Naive thymus-derived CD8-positive, alpha-beta T cell (primary cell): ENCODE data around the gene ARMC10. TPM values are rescaled to one million over a fixed set of nuclear protein-coding genes. Genes with fewer than 3 reads are reported as not detected.

ENCODE experiments used
- ATAC-seq, 2 donors: fragments of 150-1000 bp; cut with Tn5 transposase in 1 of 2; sonication (Bioruptor Pico), chemical (Tn5 transposase) in 1 of 2; 1 replicate in 1 of 2; 2 replicates in 1 of 2; pipeline ENCODE4 v1.10.0; 2021; ENCODE audit warnings: mild to moderate bottlenecking in 2 of 2, moderate library complexity in 2 of 2
- POLR2A ChIA-PET: fragments of 350-600 bp; sonication (Branson Sonifier 250); formaldehyde crosslinking; loops from one replicate; lab custom pipeline; 2021; ENCODE audit warnings: antibody characterized with exemption; lab: Charles Lee
- DNase-seq, 10 donors: peaks; one replicate each; pipeline versions ENCODE4 v3.0.0 to v3.0.0-alpha.2; 2020 to 2022
- H3K27ac Mint-ChIP-seq, 10 donors: one replicate each; pipeline ENCODE4 v1.8.0; 2020 to 2022; ENCODE audit warnings: mild to moderate bottlenecking in 10 of 10, mixed read lengths in 10 of 10, moderate library complexity in 4 of 10, inconsistent platforms in 1 of 10
- H3K27me3 Mint-ChIP-seq, 5 donors: one replicate each; pipeline ENCODE4 v1.8.0; 2021 to 2022; ENCODE audit warnings: mixed read lengths in 5 of 5
- H3K36me3 Mint-ChIP-seq, 3 donors: one replicate each; pipeline ENCODE4 v1.8.0; 2020 to 2022; ENCODE audit warnings: mixed read lengths in 3 of 3, mild to moderate bottlenecking in 2 of 3, inconsistent platforms in 1 of 3
- H3K4me1 Mint-ChIP-seq, 4 donors: one replicate each; pipeline ENCODE4 v1.8.0; 2021 to 2022; ENCODE audit warnings: mixed read lengths in 4 of 4
- H3K4me3 Mint-ChIP-seq, 10 donors: one replicate each; pipeline ENCODE4 v1.8.0; 2020 to 2022; ENCODE audit warnings: mild to moderate bottlenecking in 10 of 10, mixed read lengths in 10 of 10, moderate library complexity in 6 of 10, inconsistent platforms in 1 of 10
- H3K9me3 Mint-ChIP-seq, 9 donors: one replicate each; pipeline ENCODE4 v1.8.0; 2020 to 2022; ENCODE audit warnings: mixed read lengths in 9 of 9, mild to moderate bottlenecking in 3 of 9, inconsistent platforms in 1 of 9, moderate library complexity in 1 of 9
- polyA plus RNA-seq, 3 donors: library from polyadenylated mRNA; unstranded; fragments of 300-500 nt; fragmentation: Illumina TruSeq; gene quantifications; one replicate each; pipeline ENCODE4 v1.2.3, GENCODE V29; 2021
- total RNA-seq, 8 experiments: library from RNA in 2 of 8; stranded (reverse) in 2 of 8; gene quantifications; one replicate each; pipeline ENCODE4 v1.2.3 and lab custom pipeline; 2021 to 2026

The ARMC10 gene
- total and polyA plus RNA-seq, 5 experiments from 2014 or later = 27.3 to 45.8 (median 38.3) TPM

DNA sequence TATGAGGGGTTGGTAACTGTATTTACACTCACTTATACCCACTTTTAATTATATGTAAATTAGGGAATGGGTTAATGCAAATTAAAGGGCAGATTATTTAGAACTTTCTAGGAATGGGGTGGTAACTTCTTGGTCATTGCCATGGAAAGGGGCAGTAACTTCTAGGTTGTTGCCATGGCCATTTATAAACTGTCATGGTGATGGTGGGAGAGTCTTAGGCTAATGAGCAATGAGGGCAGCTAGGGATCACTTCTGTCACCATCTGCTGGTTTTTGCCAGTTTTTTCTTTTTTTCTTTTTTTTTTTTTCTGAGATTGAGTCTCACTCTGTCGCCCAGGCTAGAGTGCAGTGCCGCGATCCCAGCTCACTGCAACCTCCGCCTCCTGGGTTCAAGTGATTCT, 40.8 kb downstream of the ARMC10 start:
- no peak overlapping the region for H3K4me3 Mint-ChIP-seq
- POLR2A ChIA-PET = no interaction called here
- peaks cover 0 to 5% (median 3%) of the 10 kb centered on the region in 9 donors for H3K9me3 Mint-ChIP-seq
- DNase-seq (no peak), ATAC-seq (no peak)
- H3K4me1 Mint-ChIP-seq = peaks cover 0 to 4% (median under 1%) of the 10 kb centered on the region in 4 donors
- H3K36me3 Mint-ChIP-seq = peaks cover 19 to 70% (median 46%) of the 10 kb centered on the region in 3 donors
- no peaks in the 10 kb centered on the region for H3K27me3 Mint-ChIP-seq
- no peak overlapping the region for H3K27ac Mint-ChIP-seq

DNA sequence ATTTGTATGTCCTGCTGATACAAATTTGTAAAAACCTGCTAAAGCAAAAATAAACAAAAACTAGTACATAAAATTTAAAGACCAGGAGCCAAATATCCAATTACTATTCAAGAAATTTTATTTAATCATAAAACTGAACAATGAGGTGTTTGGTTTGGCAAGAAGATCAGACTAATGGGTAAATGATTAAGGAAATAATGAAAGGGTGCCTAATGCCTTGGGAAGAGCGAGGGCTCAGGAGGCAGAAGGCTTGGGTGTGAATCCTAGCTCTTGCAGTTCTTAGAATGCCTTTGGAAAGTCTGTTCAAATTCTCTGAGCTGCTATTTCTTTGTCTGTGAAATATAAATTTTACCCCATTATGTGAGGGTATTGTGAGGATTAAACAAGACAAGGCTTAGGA, 41.6 kb downstream of the ARMC10 start:
- Mint-ChIP-seq H3K4me3 (no peak overlapping the region), H3K27me3 (no peaks in the 10 kb centered on the region), H3K4me1 (peaks cover 0 to 4% (median under 1%) of the 10 kb centered on the region in 4 donors), H3K36me3 (peaks cover 15 to 70% (median 43%) of the 10 kb centered on the region in 3 donors), H3K27ac (no peak overlapping the region), H3K9me3 (peaks cover 0 to 4% (median 0%) of the 10 kb centered on the region in 9 donors)
- DNase-seq (no peak), ATAC-seq (no peak)
- POLR2A ChIA-PET = no interaction called here

DNA sequence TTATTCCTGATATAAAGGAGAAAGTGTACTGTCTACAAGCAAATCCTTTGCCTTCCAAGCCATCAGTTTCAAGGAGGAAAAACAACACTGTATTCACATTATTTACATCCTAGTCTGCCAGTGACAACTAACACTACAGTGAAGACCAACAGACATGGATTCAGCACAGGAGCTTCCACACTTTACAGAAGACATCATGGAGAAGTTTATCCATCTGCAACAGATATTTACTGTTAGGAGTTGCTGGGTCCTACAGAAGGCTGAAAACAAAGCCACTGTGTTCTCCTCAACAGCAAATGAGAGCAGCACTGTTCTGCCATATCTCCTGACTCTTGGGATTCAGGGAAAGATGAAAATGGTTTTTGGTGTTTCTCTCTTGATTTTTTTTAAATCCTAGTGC, 42.1 kb downstream of the ARMC10 start:
- no peaks in the 10 kb centered on the region for H3K27me3 Mint-ChIP-seq
- POLR2A ChIA-PET = no interaction called here
- no peak overlapping the region for H3K4me3 Mint-ChIP-seq
- H3K27ac Mint-ChIP-seq = no peak overlapping the region
- ATAC-seq = no peak
- H3K36me3 Mint-ChIP-seq = peaks cover 15 to 71% (median 42%) of the 10 kb centered on the region in 3 donors
- peaks cover 0 to 7% (median under 1%) of the 10 kb centered on the region in 4 donors for H3K4me1 Mint-ChIP-seq
- DNase-seq = no peak
- H3K9me3 Mint-ChIP-seq = peaks cover 0 to 4% (median 0%) of the 10 kb centered on the region in 9 donors

DNA sequence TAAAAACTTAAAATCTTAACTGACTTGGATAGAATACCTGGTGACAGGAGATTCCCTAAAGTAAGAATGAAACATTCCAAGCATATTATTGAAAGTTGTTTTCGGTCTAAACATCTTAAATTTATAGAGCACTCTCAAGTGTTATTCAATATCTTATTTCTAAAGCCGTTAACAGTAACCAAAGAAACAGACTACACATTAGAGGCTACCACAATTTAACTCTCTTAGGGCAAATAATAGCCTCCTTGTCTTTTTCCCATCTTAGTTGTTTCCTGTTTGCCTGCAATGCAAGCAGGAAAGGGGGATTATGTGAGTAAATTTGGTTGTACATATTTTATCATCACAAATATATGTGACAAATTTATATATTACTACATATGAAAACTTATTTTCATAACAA, 42.5 kb downstream of the ARMC10 start:
- H3K36me3 Mint-ChIP-seq = peaks cover 15 to 73% (median 41%) of the 10 kb centered on the region in 3 donors
- H3K4me1 Mint-ChIP-seq = peaks cover 0 to 7% (median under 1%) of the 10 kb centered on the region in 4 donors
- POLR2A ChIA-PET = no interaction called here
- no peak overlapping the region for H3K4me3 Mint-ChIP-seq
- no peak for ATAC-seq
- no peaks in the 10 kb centered on the region for H3K27me3 Mint-ChIP-seq
- no peak for DNase-seq
- H3K27ac Mint-ChIP-seq = no peak overlapping the region
- H3K9me3 Mint-ChIP-seq = peaks cover 0 to 4% (median 0%) of the 10 kb centered on the region in 9 donors

DNA sequence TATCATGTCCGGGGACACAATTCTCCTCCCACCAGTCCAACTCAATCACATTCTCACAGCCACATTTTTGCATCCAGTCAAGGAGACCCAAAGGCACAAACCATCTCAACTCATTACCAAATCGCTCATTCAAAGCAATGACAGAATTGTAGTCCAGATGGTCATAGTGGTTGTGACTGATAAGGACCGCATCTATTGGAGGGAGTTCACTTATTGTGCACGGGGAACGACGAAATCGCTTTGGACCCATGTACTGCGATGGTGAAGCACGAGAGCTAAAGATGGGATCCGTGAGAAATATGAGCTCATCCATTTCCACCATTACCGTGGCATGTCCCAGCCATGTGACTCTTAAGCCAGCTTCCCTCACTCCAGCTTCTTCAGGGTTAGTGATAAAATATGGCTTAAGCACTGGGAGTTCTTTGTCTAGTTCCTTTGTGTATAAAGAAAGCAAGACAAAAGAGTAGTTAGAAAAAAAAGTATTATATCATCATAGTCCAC, 44.9 kb downstream of the ARMC10 start:
- peaks cover 4 to 68% (median 33%) of the 10 kb centered on the region in 3 donors for H3K36me3 Mint-ChIP-seq
- POLR2A ChIA-PET = no interaction called here
- DNase-seq = no peak
- H3K9me3 Mint-ChIP-seq = no peaks in the 10 kb centered on the region
- H3K4me3 Mint-ChIP-seq = no peak overlapping the region
- no peak overlapping the region for H3K27ac Mint-ChIP-seq
- no peaks in the 10 kb centered on the region for H3K27me3 Mint-ChIP-seq
- peaks cover 0 to 7% (median 2%) of the 10 kb centered on the region in 4 donors for H3K4me1 Mint-ChIP-seq
- no peak for ATAC-seq

DNA sequence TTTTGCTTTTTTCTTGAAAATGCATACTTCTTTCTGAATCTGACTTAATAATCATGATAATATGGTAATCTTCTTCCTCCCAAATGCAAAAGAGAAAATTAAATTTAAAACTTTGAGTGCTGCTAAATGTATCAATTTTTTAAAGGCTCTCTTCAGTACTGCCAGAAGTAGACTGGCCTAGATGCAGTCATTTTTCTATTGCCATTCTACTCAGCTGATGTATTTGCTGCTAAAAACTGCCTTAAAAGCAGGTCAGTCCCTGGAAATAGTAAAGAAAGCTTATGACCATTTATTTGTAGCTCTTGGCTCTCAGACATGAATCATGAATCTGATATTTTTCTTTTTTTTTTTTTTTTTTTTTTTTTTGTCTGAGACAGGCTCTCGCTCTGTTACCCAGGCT, 45.4 kb downstream of the ARMC10 start:
- peaks cover 0 to 7% (median 2%) of the 10 kb centered on the region in 4 donors for H3K4me1 Mint-ChIP-seq
- ATAC-seq = no peak
- H3K9me3 Mint-ChIP-seq = no peaks in the 10 kb centered on the region
- no peak overlapping the region for H3K4me3 Mint-ChIP-seq
- POLR2A ChIA-PET = interaction anchor here (0.5 kb wide), 1 partner anchor 366 kb away, joined by 4 read pairs; no protein-coding TSS in a partner anchor
- peaks cover 4 to 64% (median 29%) of the 10 kb centered on the region in 3 donors for H3K36me3 Mint-ChIP-seq
- no peak overlapping the region for H3K27ac Mint-ChIP-seq
- DNase-seq = no peak
- no peaks in the 10 kb centered on the region for H3K27me3 Mint-ChIP-seq

DNA sequence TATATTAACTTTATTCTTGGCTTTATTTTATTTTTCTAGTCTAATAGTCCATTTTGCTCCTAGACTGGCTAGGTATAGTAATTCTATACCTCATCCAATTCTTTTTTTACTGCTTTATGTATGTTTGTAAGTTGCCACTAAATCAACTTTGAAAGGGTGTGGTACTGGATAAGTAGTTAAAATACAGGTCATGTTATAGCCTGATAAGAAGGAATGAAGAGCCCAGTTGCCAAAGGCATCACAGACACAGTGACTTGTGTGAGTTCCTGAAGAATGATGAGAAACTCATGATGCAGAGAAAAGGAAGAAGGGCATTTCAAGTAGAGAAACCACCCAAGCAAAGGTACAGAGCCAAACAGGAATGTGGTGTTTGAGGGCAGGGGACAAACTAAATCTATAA, 46.7 kb downstream of the ARMC10 start:
- H3K27ac Mint-ChIP-seq = peak overlapping the region in 1 of 10 donors; percentile 31
- DNase-seq (no peak), ATAC-seq (no peak)
- H3K9me3 Mint-ChIP-seq = no peaks in the 10 kb centered on the region
- H3K4me1 Mint-ChIP-seq = peaks cover 0 to 7% (median 2%) of the 10 kb centered on the region in 4 donors
- H3K36me3 Mint-ChIP-seq = peaks cover 4 to 63% (median 36%) of the 10 kb centered on the region in 3 donors
- no peaks in the 10 kb centered on the region for H3K27me3 Mint-ChIP-seq
- no peak overlapping the region for H3K4me3 Mint-ChIP-seq
- POLR2A ChIA-PET = no interaction called here

DNA sequence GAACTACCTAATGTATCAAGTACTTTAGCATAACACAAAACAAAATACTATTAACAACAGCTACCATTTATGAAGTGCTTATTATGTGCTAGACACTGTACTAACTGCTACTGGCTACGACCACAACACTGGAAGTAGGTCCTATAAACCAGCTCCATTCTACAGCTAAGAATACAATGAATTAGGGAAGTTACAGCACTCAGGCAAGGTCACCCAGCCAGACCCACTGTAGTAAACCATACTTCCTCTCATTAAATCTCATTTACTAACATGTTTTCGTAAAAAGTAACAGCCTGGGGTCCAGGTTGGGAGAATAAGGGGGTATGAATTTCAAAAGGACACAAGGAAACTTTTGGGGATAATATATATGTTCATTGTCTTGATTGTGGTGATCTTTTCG, 48.6 kb downstream of the ARMC10 start:
- H3K4me3 Mint-ChIP-seq = no peak overlapping the region
- ATAC-seq (no peak), DNase-seq (no peak)
- H3K27ac Mint-ChIP-seq = no peak overlapping the region
- peaks cover 4 to 74% (median 50%) of the 10 kb centered on the region in 3 donors for H3K36me3 Mint-ChIP-seq
- peaks cover 0 to 13% (median 5%) of the 10 kb centered on the region in 4 donors for H3K4me1 Mint-ChIP-seq
- no peaks in the 10 kb centered on the region for H3K9me3 Mint-ChIP-seq
- POLR2A ChIA-PET = no interaction called here
- no peaks in the 10 kb centered on the region for H3K27me3 Mint-ChIP-seq

DNA sequence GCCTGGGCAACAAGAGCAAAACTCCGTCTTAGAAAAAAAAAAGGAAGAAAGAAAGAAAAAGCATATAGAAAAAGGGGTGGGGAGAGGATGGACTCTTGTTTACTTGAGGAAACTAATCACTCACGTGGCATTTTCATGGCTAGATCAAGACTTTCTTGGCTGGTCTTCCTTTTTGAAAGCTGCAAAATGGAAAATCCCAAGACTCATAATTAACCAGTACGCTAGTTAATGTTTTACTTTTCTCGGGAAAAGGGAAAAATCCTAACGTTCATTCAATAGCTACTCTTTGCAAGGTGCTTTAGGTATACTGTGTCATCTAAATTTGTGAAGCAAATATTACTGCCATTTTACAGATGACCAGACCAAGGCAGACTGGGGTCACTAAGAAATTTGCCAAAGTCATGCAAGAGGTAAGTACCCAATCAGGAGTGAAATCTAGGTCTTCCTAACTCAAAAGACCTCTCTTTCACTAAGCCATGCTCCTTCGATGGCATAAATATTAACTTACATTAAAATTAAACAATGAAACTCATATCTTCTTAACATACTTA, 49.6 kb downstream of the ARMC10 start:
- H3K4me1 Mint-ChIP-seq = peaks cover 0 to 14% (median 6%) of the 10 kb centered on the region in 4 donors
- H3K36me3 Mint-ChIP-seq = peaks cover 3 to 71% (median 50%) of the 10 kb centered on the region in 3 donors
- no peak for ATAC-seq
- H3K27me3 Mint-ChIP-seq = no peaks in the 10 kb centered on the region
- H3K27ac Mint-ChIP-seq = no peak overlapping the region
- POLR2A ChIA-PET = no interaction called here
- no peak overlapping the region for H3K4me3 Mint-ChIP-seq
- no peaks in the 10 kb centered on the region for H3K9me3 Mint-ChIP-seq
- DNase-seq = no peak

DNA sequence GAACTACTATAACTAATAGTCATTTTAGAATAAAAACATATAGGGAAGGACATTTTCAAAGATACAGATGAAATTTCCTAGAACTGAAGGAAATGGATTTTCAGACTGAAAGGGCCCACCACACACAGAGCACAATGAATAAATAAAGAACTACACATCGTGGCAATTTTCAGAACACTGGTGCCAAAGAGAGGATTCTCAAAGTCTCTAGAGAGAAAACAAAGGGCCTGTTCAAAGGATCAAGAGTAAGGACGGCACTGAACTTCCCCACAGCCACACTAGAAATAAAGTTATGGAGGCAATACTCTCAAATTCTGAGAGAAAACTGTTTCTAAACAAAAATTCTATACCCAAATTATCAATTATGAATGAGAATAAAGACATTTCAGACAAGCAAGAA, 52.1 kb downstream of the ARMC10 start:
- ATAC-seq (no peak), DNase-seq (no peak)
- Mint-ChIP-seq H3K27ac (no peak overlapping the region), H3K4me1 (peaks cover 5 to 16% (median 14%) of the 10 kb centered on the region in 4 donors), H3K9me3 (no peaks in the 10 kb centered on the region), H3K4me3 (no peak overlapping the region), H3K36me3 (peaks cover 0 to 57% (median 33%) of the 10 kb centered on the region in 3 donors), H3K27me3 (no peaks in the 10 kb centered on the region)
- POLR2A ChIA-PET = no interaction called here

DNA sequence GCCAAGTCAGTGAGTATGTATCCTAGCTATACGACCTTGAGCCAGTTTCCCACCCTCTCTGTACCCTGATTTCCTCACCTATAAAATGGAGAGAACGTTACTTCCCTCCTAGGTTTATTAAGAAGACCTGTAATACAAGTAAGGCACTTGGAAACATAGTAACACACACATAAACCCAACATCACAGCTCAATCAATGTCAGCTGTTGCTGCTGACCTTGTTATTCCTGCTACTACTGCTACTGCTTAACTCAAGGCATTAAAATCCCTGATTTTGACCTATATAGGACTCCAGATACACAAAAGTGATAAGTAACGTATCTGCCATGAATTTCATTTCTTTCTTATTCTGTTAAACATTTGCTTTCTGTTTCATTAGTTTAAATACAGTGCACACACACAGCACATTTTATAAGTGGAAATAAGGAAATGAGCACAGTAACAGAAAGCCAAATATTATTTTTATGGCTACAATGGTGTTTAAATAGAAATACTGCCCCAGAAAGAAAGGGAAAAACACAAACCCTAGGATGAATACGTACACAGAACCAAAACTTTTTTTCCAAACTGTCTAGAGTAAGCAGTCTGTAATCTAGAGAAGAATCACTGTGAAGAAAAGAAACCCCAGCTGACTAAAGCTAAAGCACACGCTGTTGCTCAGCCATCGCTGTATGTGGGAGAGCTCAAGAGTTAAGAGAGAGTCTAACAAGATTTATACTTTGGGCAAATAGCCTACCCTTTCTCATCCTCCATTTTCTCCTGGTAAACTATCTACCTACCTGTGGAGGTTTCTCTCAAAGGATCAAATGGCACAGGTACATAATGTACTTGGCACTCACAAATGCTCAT, 55.0 kb downstream of the ARMC10 start:
- peak overlapping the region in 1 of 10 donors; percentile 58 for H3K27ac Mint-ChIP-seq
- no peaks in the 10 kb centered on the region for H3K9me3 Mint-ChIP-seq
- peaks cover 0 to 42% (median 22%) of the 10 kb centered on the region in 3 donors for H3K36me3 Mint-ChIP-seq
- DNase-seq (no peak), ATAC-seq (no peak)
- POLR2A ChIA-PET = no interaction called here
- H3K27me3 Mint-ChIP-seq = no peaks in the 10 kb centered on the region
- H3K4me1 Mint-ChIP-seq = peaks cover 10 to 17% (median 16%) of the 10 kb centered on the region in 4 donors
- no peak overlapping the region for H3K4me3 Mint-ChIP-seq

DNA sequence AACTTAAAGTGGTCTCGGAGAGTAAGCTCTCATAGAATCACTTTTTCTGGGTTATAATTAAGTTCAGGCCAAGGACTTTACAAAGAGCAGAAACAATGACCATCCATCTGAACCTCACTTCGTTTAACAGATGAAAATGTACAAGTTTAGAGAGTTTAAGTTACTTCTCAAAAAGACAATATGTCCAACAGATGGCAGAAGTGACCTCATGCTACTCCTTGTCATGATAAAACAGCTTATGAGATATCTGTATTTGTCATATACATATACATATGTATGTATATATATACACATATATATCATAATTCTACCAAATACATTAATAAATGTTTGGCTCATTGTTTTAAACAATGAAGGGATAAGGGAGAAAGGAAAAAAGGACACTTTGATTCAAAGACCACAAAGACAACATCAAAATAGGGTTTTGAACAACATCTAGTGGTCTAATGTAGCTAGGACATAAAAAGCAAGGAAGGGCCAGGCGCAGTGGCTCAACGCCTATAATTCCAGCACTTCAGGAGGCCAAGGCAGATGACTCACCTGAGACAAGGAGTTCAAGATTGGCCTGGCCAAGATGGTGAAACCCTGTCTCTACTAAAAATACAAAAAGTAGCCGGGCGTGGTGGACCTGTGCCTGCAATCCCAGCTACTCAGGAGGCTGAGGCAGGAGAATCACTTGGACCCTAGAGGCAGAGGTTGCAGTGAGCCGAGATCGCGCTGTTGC, 56.1 kb downstream of the ARMC10 start:
- H3K27me3 Mint-ChIP-seq = no peaks in the 10 kb centered on the region
- no peak for ATAC-seq
- peaks cover 0 to 39% (median 19%) of the 10 kb centered on the region in 3 donors for H3K36me3 Mint-ChIP-seq
- POLR2A ChIA-PET = no interaction called here
- no peak for DNase-seq
- H3K4me1 Mint-ChIP-seq = peaks cover 14 to 19% (median 16%) of the 10 kb centered on the region in 4 donors
- H3K9me3 Mint-ChIP-seq = no peaks in the 10 kb centered on the region
- no peak overlapping the region for H3K4me3 Mint-ChIP-seq
- peak overlapping the region in 1 of 10 donors; percentile 83 for H3K27ac Mint-ChIP-seq
